Activated naive CD4-positive, alpha-beta T cell treated with anti-CD3 and anti-CD28 coated beads for 36 hours (primary cell): ENCODE results near the gene CYP8B1. TPM values are rescaled to one million over a fixed set of nuclear protein-coding genes. Genes with fewer than 3 reads are reported as not detected.

ENCODE experiments used
- CTCF ChIA-PET: fragments of 350-600 bp; sonication (Branson Sonifier 250); formaldehyde crosslinking; loops from one replicate; lab custom pipeline; 2021; ENCODE audit warnings: antibody characterized with exemption; lab: Charles Lee
- DNase-seq: peaks from one replicate; pipeline ENCODE4 v3.0.0-alpha.2; 2020
- H3K27ac Mint-ChIP-seq: one replicate; pipeline ENCODE4 v1.8.0; 2021; ENCODE audit warnings: mild to moderate bottlenecking, mixed read lengths
- H3K27me3 Mint-ChIP-seq: one replicate; pipeline ENCODE4 v1.8.0; 2021; ENCODE audit warnings: low read depth, mixed read lengths
- H3K36me3 Mint-ChIP-seq: one replicate; pipeline ENCODE4 v1.8.0; 2021; ENCODE audit warnings: low read depth, mixed read lengths
- H3K4me1 Mint-ChIP-seq: one replicate; pipeline ENCODE4 v1.8.0; 2021; ENCODE audit warnings: low read depth, mixed read lengths
- H3K4me3 Mint-ChIP-seq: one replicate; pipeline ENCODE4 v1.8.0; 2021; ENCODE audit warnings: mild to moderate bottlenecking, moderate library complexity, mixed read lengths
- H3K9me3 Mint-ChIP-seq: one replicate; pipeline ENCODE4 v1.8.0; 2021; ENCODE audit warnings: mixed read lengths
- intact Hi-C: fragments of 100-400 bp; cut with micrococcal nuclease; formaldehyde crosslinking; loops from one replicate; pipeline ENCODE4 v1.15.1; 2023
- total RNA-seq, 2 experiments: library from RNA; stranded (reverse); gene quantifications; one replicate each; pipeline ENCODE4 v1.2.3, GENCODE V29; 2021

Gene CYP8B1
- total RNA-seq, 2 experiments from 2014 or later = not detected

DNA sequence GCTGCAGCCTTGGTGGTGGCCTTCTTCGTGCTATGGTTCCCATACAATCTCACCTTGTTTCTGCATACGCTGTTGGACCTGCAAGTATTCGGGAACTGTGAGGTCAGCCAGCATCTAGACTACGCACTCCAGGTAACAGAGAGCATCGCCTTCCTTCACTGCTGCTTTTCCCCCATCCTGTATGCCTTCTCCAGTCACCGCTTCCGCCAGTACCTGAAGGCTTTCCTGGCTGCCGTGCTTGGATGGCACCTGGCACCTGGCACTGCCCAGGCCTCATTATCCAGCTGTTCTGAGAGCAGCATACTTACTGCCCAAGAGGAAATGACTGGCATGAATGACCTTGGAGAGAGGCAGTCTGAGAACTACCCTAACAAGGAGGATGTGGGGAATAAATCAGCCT is 10.4 kb downstream of the CYP8B1 start:
- Mint-ChIP-seq H3K4me1 (no peaks in the 10 kb centered on the region), H3K9me3 (peaks cover 3% of the 10 kb centered on the region), H3K4me3 (no peak overlapping the region), H3K27me3 (no peaks in the 10 kb centered on the region), H3K36me3 (no peaks in the 10 kb centered on the region), H3K27ac (no peak overlapping the region)
- CTCF ChIA-PET = no interaction called here
- no peak for DNase-seq
- intact Hi-C loops = no loop called here

DNA sequence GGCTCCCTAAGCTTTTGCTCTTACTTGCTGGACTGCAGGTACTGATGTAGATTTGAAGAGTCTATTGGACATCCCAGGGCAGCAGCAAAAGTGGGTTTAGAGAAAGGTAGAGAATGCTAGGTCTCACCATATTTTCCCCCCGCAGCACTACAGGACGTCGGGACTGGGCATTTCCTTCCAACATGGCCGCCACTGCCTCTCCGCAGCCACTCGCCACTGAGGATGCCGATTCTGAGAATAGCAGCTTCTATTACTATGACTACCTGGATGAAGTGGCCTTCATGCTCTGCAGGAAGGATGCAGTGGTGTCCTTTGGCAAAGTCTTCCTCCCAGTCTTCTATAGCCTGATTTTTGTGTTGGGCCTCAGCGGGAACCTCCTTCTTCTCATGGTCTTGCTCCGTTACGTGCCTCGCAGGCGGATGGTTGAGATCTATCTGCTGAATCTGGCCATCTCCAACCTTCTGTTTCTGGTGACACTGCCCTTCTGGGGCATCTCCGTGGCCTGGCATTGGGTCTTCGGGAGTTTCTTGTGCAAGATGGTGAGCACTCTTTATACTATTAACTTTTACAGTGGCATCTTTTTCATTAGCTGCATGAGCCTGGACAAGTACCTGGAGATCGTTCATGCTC is 11.2 kb downstream of the CYP8B1 start:
- intact Hi-C loops = no loop called here
- CTCF ChIA-PET = interaction anchor here (0.6 kb wide), 1 partner anchor 86 kb away, joined by 3 read pairs; no protein-coding TSS in a partner anchor
- Mint-ChIP-seq H3K9me3 (peaks cover 3% of the 10 kb centered on the region), H3K27me3 (no peaks in the 10 kb centered on the region), H3K36me3 (no peaks in the 10 kb centered on the region), H3K4me1 (no peaks in the 10 kb centered on the region), H3K27ac (no peak overlapping the region), H3K4me3 (no peak overlapping the region)
- DNase-seq = no peak

DNA sequence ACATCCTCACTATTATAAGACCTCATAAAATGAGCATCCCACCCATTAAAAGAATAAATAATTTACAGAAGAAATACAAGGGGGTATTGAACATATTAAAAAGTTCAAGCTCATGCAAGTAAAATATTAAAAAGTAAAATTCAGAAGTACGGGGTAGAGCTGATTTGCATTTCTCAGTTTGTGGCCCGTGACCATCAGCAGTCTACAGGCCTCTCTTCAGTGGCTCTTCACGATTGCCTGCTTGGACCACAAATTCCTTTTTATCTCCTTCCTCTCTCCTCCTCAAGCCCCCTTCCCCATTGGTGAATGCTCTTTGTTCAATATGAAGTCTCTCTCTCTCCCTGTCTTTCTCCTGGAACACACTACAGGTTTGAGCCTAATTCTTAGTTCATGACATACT is 19.1 kb downstream of the CYP8B1 start:
- H3K4me1 Mint-ChIP-seq = no peaks in the 10 kb centered on the region
- CTCF ChIA-PET = interaction anchor here (1.4 kb wide), 1 partner anchor 25 kb away, joined by 5 read pairs; no protein-coding TSS in a partner anchor
- H3K27ac Mint-ChIP-seq = no peak overlapping the region
- DNase-seq = no peak
- H3K4me3 Mint-ChIP-seq = no peak overlapping the region
- peaks cover 3% of the 10 kb centered on the region for H3K9me3 Mint-ChIP-seq
- no peaks in the 10 kb centered on the region for H3K36me3 Mint-ChIP-seq
- peaks cover 6% of the 10 kb centered on the region for H3K27me3 Mint-ChIP-seq
- intact Hi-C loops = no loop called here

DNA sequence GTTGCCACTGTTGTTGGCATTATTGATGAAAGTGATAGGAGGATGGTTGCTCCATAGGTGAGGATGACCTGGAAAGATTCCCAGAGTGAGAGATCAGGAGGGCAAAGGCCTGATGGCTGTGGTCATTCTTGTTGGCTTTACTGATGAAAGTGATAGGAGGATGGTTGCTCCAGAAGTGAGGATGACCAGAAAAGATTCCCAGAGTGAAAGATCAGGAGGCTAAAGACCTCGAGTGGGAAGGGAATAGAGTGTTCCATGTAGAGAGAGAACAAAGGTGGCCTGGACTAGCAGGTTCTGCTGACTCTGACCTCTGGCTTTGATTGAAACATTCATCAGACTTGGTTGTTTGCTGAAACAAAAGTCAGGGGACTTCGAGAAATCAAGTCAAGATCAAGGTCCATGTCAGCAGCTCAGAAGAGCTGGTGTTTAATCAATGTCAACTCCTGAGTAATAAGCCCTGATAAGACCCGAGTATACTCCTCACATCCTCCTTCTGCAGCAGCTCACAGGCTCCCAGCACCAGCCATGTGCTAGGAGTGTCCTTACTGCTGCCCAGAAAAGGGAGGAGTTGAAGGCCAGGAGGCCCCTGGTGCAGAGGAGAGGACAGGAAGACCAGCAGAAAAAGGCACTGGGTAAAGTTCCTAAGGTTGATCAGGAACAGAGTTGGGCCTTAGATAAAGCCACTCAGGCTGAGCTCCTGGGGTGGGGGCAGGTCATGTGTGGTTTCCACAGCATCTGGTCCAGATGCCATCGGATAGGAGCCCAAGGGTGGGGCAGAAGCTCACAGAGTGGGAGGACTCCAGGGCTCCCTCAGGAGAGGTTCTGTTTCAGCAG is 19.9 kb downstream of the CYP8B1 start:
- no peak for DNase-seq
- intact Hi-C loops = no loop called here
- Mint-ChIP-seq H3K27me3 (peaks cover 6% of the 10 kb centered on the region), H3K4me3 (no peak overlapping the region), H3K9me3 (peaks cover 3% of the 10 kb centered on the region), H3K4me1 (no peaks in the 10 kb centered on the region), H3K36me3 (no peaks in the 10 kb centered on the region), H3K27ac (no peak overlapping the region)
- CTCF ChIA-PET = interaction anchor here (1.4 kb wide), 1 partner anchor 24 kb away, joined by 5 read pairs; no protein-coding TSS in a partner anchor

- intact Hi-C loops = no loop called here
- no peaks in the 10 kb centered on the region for H3K36me3 Mint-ChIP-seq
- no peak for DNase-seq
- no peaks in the 10 kb centered on the region for H3K4me1 Mint-ChIP-seq
- H3K27me3 Mint-ChIP-seq = peaks cover 6% of the 10 kb centered on the region
- CTCF ChIA-PET = no interaction called here
- no peak overlapping the region for H3K27ac Mint-ChIP-seq
- H3K9me3 Mint-ChIP-seq = no peaks in the 10 kb centered on the region
- H3K4me3 Mint-ChIP-seq = no peak overlapping the region
Observed at GRCh38 chr3:42855219-42855546, 20.5 kb downstream of the CYP8B1 start.

GRCh38 chr3:42853739-42854302 is 21.9 kb downstream of the CYP8B1 start:
- Mint-ChIP-seq H3K27ac (no peak overlapping the region), H3K4me1 (no peaks in the 10 kb centered on the region), H3K36me3 (no peaks in the 10 kb centered on the region), H3K9me3 (no peaks in the 10 kb centered on the region), H3K27me3 (peaks cover 6% of the 10 kb centered on the region), H3K4me3 (no peak overlapping the region)
- CTCF ChIA-PET = interaction anchor here (1.4 kb wide), 1 partner anchor 23 kb away, joined by 3 read pairs; no protein-coding TSS in a partner anchor
- DNase-seq = no peak
- intact Hi-C loops = no loop called here

- intact Hi-C loops = no loop called here
- Mint-ChIP-seq H3K27me3 (peaks cover 6% of the 10 kb centered on the region), H3K27ac (no peak overlapping the region), H3K4me3 (no peak overlapping the region), H3K36me3 (no peaks in the 10 kb centered on the region), H3K4me1 (no peaks in the 10 kb centered on the region), H3K9me3 (no peaks in the 10 kb centered on the region)
- DNase-seq = no peak
- CTCF ChIA-PET = interaction anchor here (1.1 to 1.6 kb wide), 3 partner anchors 10 to 22 kb away, joined by 3 to 5 read pairs (median 3); no protein-coding TSS in a partner anchor
Observed at GRCh38 chr3:42853056-42853455, 22.6 kb downstream of the CYP8B1 start.

- Mint-ChIP-seq H3K4me1 (peaks cover 4% of the 10 kb centered on the region), H3K9me3 (no peaks in the 10 kb centered on the region), H3K36me3 (no peaks in the 10 kb centered on the region), H3K27ac (no peak overlapping the region), H3K4me3 (no peak overlapping the region), H3K27me3 (peaks cover 6% of the 10 kb centered on the region)
- CTCF ChIA-PET = interaction anchor here (0.8 to 1.6 kb wide), 4 partner anchors 9 to 70 kb away, joined by 3 to 5 read pairs (median 3); no protein-coding TSS in a partner anchor
- intact Hi-C loops = no loop called here
- no peak for DNase-seq
Observed at GRCh38 chr3:42852441-42852840, 23.2 kb downstream of the CYP8B1 start.

GRCh38 chr3:42851228-42851834 is 24.3 kb downstream of the CYP8B1 start:
- peaks cover 15% of the 10 kb centered on the region for H3K4me1 Mint-ChIP-seq
- CTCF ChIA-PET = interaction anchor here (0.6 to 1.6 kb wide), 2 partner anchors 12 to 21 kb away, joined by 5 to 6 read pairs; no protein-coding TSS in a partner anchor
- H3K27ac Mint-ChIP-seq = no peak overlapping the region
- intact Hi-C loops = no loop called here
- H3K27me3 Mint-ChIP-seq = peaks cover 4% of the 10 kb centered on the region
- no peaks in the 10 kb centered on the region for H3K36me3 Mint-ChIP-seq
- no peak for DNase-seq
- H3K9me3 Mint-ChIP-seq = no peaks in the 10 kb centered on the region
- H3K4me3 Mint-ChIP-seq = no peak overlapping the region

GRCh38 chr3:42850263-42850662 is 25.4 kb downstream of the CYP8B1 start:
- H3K36me3 Mint-ChIP-seq = no peaks in the 10 kb centered on the region
- CTCF ChIA-PET = interaction anchor here (1.6 kb wide), 1 partner anchor 11 kb away, joined by 4 read pairs; no protein-coding TSS in a partner anchor
- no peaks in the 10 kb centered on the region for H3K9me3 Mint-ChIP-seq
- no peak overlapping the region for H3K4me3 Mint-ChIP-seq
- H3K27ac Mint-ChIP-seq = no peak overlapping the region
- no peak for DNase-seq
- H3K27me3 Mint-ChIP-seq = peaks cover 2% of the 10 kb centered on the region
- intact Hi-C loops = no loop called here
- H3K4me1 Mint-ChIP-seq = peaks cover 16% of the 10 kb centered on the region

- Mint-ChIP-seq H3K27ac (no peak overlapping the region), H3K9me3 (no peaks in the 10 kb centered on the region), H3K36me3 (no peaks in the 10 kb centered on the region), H3K4me3 (no peak overlapping the region), H3K4me1 (peaks cover 16% of the 10 kb centered on the region), H3K27me3 (no peaks in the 10 kb centered on the region)
- intact Hi-C loops = no loop called here
- no peak for DNase-seq
- CTCF ChIA-PET = no interaction called here
Observed at GRCh38 chr3:42849017-42849416, 26.7 kb downstream of the CYP8B1 start.

- Mint-ChIP-seq H3K27ac (no peak overlapping the region), H3K9me3 (no peaks in the 10 kb centered on the region), H3K27me3 (no peaks in the 10 kb centered on the region), H3K4me1 (peaks cover 16% of the 10 kb centered on the region), H3K4me3 (no peak overlapping the region), H3K36me3 (no peaks in the 10 kb centered on the region)
- CTCF ChIA-PET = interaction anchor here (0.7 kb wide), 1 partner anchor 38 kb away, joined by 3 read pairs; the partner anchor contains the start of gene ACKR2
- intact Hi-C loops = no loop called here
- DNase-seq = no peak
Observed at GRCh38 chr3:42847731-42848130, 27.9 kb downstream of the CYP8B1 start.
